HG02943 (cell line): ENCODE measurements around the gene POLR1H.
"Not testable (repeated sequence)": the region's sequence is repeated elsewhere in the genome, so short reads cannot be mapped to it uniquely, and the experiment has no call there.

Experiments used
- ATAC-seq: cut with Tn5 transposase; IDR thresholded peaks from one replicate; pipeline ENCODE4 v1.9.1; 2021; ENCODE audit warnings: mild to moderate bottlenecking, low read depth, moderate library complexity; ENCODE audit not compliant: unreplicated experiment

The POLR1H gene, protein sequence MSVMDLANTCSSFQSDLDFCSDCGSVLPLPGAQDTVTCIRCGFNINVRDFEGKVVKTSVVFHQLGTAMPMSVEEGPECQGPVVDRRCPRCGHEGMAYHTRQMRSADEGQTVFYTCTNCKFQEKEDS

DNA sequence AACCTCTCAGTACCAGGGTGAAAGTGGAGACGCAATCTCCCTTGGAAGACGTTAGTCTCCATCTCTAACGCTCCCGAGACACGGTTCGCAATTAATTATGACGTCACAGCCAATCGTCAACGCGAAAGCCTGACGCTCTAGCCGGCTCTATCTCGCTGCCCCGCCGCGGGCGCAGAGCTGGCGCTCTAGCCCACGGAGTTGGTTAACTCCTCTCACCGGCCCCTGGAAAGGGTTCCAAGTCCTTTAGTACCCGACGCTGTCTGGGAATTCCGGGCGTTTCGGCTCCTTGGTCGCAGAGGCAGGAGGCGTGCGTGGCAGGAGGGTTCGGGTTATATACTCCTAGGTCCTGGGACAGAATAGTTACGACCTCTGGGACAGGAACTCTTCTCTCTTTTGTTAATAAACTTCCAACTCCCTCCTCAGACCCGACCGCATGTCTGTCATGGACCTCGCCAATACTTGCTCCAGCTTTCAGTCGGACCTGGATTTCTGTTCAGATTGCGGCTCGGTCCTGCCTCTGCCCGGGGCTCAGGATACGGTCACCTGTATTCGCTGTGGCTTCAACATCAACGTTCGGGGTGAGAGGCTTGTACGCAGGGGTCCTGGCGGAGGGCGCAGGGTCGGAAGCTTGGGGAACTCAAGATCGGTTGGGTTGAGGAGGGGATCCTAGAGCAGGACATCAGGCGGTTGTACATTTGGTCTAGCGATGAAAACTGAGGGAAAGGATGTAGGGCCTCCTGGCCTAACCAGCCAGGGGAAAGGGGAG, at the start of gene POLR1H:
TSS of gene POLR1H (plus strand) at position 174 of the 766 bp plus-strand sequence. CDS start at position 434, 260 bp downstream.
- peak; percentile 79 for ATAC-seq

GRCh38 chr6:30013291-30013922, 47.7 kb upstream of the POLR1H start:
- ATAC-seq, result no peak

DNA sequence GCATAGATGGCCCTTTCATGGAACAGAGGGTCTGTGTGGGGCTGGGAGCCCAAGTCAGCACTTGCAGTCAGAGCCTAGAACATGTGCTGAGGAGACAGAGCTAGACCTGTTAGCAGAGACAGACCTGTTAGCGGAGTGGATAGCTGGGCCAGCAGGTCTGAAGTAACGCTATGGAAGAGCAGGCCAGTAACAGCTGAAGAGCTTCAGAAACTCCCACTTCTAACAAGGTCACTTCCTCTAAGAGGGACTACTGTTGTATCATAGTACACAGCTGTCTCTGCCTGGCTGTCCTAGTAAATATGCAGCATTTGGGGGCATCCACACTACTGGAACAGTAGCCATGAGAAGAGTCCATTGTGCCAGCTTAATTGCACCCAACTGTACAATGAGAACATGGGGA, 41.2 kb upstream of the POLR1H start:
- no peak for ATAC-seq

DNA sequence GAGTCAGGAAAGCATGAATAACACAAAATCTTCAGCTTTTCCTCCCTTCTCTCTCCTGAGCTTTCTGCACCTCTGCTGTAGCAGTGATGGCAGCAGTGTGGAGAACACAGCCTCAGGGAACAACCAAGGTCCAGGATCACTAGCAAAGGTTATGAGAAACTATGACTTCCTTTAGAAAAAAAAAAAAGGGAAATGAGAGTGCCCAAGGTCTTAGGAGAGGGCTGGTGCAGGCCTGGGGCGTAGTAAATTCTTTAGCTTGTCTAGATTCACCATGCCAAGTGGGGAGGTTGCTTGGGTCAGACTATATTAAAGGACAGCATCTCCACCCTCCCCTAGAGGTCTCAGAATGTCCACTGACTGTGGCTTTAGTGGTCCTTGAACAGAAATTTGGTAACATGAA, 40.4 kb upstream of the POLR1H start:
- ATAC-seq, result no peak

DNA sequence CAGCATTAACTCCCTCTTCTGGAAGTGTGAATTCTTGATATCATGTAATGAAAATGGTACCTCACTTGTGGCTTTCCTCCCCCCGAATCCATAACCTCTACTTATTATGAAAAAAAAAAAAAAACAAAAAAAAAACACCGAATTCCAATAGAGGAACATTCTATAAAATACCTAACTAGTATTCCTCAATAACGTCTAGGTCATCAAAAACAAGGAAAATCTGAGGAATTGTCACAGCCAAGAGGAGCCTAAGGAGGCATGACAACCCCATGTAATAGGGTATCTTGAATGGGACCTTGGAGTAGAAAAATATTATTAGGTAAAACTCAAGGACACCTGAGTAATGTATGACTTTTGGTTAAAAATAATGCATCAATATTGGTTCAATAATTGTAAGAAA, 38.9 kb upstream of the POLR1H start:
- no peak for ATAC-seq

GRCh38 chr6:30022712-30023111, 38.4 kb upstream of the POLR1H start:
- ATAC-seq, result not testable (repeated sequence)

DNA sequence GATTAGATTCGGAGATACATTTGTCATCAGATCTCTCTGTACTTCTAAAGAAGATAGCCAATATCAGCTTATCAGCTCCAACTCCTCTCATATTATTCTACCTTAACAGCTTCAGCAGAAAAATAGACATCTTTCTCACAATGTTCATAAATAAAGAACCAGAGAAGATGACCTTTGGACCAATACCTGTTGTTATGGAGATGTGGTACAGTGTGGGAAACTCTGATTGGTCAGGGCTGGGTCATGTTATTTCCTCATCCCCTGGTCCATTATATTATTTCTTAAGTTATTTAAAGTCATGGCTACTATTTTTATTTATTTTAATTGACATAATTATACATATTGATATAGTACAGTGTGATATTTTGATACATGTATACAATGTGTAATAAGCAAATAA, 35.9 kb upstream of the POLR1H start:
- no peak for ATAC-seq

- ATAC-seq, result no peak
Observed at GRCh38 chr6:30029588-30029987, 31.5 kb upstream of the POLR1H start.

GRCh38 chr6:30031381-30031780, 29.7 kb upstream of the POLR1H start:
- ATAC-seq, result no peak

- ATAC-seq, result not testable (repeated sequence)
Observed at GRCh38 chr6:30033440-30033839, 27.6 kb upstream of the POLR1H start.

GRCh38 chr6:30035784-30036183, 25.3 kb upstream of the POLR1H start:
- no peak for ATAC-seq

DNA sequence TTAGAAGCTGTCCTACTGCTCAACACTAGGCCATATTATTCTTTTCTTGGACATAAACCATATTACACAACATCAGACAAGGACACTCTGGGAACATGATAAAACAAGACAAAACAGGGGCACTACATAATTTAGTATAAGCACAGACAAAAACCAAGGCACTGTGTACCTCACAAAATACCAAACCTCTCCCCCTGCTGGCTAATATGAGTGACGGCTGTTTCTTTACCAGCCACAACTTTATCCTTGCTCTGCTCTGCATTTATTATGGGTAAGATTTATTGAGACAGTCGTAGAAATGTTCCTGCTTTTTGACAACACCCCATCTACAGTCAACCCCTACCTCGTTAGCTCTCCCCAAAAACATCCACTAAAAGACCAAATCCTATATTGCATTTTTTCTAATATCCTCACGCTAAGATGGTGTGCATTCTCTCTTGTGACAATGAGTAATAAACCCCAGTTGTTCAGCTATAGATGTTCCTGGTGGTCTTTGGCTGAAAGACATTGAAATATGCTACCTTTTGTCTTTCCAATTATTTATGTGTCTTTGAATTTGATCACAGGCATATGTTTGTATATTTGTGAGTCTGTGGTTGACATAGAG, 23.8 kb upstream of the POLR1H start:
- no peak for ATAC-seq

- ATAC-seq, result no peak
Observed at GRCh38 chr6:30041221-30041620, 19.8 kb upstream of the POLR1H start.

DNA sequence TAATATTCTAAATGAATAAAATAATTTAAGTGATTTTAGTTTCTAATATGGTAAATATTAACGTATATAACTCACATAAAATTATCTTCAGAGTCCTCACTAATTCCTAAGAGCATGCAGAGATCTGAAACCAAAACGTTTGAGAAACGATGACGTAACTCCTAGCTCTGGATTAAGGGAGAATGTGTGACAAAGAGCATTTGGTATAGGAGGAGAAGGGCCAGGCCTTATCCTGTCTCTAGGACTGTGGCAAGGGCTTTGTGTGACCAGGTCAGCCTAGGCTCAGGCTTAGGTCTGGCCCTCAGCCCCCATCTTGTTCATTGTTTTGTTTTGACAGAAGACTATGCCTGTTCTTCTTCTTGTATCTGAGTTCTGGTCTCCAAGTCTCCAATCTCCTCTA, 19.2 kb upstream of the POLR1H start:
- ATAC-seq, result no peak

DNA sequence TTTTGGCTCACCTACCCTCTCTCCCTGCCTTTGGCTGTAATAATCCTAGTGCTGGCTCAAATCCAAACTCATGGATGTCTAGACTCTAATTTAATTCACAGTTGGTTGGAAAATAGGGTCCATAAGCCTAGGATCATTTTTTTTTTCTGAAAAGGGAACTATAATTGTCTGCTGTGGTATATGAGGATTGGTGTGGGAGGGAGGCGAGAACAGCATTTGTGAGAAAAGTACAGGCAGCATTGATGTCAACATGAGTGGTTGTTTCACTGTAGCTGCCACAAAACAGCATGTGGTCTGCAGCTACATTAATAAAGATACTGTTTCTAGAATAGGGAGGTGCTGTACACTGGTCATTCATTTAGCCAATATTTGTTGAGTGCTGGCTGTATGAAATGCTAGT, 18.6 kb upstream of the POLR1H start:
- no peak for ATAC-seq

GRCh38 chr6:30042914-30043313, 18.2 kb upstream of the POLR1H start:
- ATAC-seq, result no peak

GRCh38 chr6:30043744-30044143, 17.3 kb upstream of the POLR1H start:
- ATAC-seq, result no peak

- no peak for ATAC-seq
Observed at GRCh38 chr6:30044630-30045029, 16.4 kb upstream of the POLR1H start.

GRCh38 chr6:30047220-30047619, 13.8 kb upstream of the POLR1H start:
- no peak for ATAC-seq

DNA sequence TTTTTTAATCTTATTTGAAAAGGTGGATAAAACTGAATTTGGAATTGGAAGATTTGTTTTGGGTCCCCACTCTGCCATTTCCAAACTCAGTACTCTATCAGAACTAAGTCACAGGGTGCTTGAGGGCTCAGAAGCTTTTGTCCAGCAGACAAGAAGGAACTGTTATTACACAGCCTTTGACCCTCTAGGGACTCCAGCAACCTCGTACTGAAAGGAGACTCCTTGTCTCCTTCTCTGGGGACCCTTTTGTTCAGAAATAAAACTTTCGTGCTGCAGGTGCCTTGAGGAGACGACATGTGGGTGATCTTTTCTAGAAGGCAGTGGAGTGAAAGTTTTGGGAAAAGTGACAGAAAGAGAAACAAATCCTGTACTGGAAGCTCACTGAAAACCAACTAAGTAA, 7.4 kb upstream of the POLR1H start:
- ATAC-seq, result no peak

GRCh38 chr6:30055513-30055912, 5.6 kb upstream of the POLR1H start:
- no peak for ATAC-seq
